Stimulated activated CD8-positive, alpha-beta memory T cell treated with anti-CD3 and anti-CD28 coated beads, Interleukin-7, amount 100 ng/mL, for 24 hours (primary cell): ENCODE measurements around the gene SUCLG1.
A peak's percentile ranks its signal among the peaks of the same experiment; 100 is the strongest.
"Not testable (repeated sequence)": the region's sequence is repeated elsewhere in the genome, so short reads cannot be mapped to it uniquely, and the experiment has no call there.

Experiments used
- DNase-seq: peaks from one replicate; pipeline ENCODE4 v3.0.0-alpha.2; 2020; ENCODE audit warnings: low read depth

Gene SUCLG1

GRCh38 chr2:84459018-84459943 is at the start of gene SUCLG1:
SUCLG1 (minus strand) TSS chr2:84459280; CDS start chr2:84459269, 11 bp downstream.
- DNase-seq, result peak; percentile 71

GRCh38 chr2:84498150-84498799 is 39.2 kb upstream of the SUCLG1 start:
- DNase-seq, result no peak

GRCh38 chr2:84497285-84497684 is 38.2 kb upstream of the SUCLG1 start:
- no peak for DNase-seq

GRCh38 chr2:84496386-84496785 is 37.3 kb upstream of the SUCLG1 start:
- no peak for DNase-seq

DNA sequence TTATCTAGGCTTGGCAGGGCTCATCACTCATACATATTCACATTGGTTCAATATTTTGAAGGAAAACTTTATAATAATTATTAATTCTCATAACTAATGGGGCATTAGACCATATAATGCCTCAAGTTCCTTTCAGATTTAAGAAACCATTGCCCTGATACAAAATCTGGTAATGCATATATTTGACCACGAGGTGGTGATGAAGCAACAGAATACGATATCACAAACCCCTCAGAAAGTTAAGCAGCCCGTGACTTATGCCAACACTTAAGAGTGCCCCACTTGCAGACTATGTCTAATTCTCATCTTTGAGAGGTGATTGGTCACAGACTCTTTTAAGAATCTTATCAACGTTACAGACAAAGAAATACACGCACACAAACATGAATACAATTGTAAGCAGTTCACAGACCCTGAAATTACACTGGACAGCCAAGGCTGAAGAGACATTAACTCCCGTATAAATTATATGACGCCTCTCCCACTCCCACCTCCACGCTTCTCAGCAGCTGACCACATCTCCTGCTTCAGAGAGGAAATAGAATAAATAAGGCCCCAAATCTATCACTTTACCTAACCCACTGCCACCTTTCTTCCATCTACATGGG is 36.6 kb upstream of the SUCLG1 start:
- DNase-seq, result no peak

- no peak for DNase-seq
Observed at GRCh38 chr2:84494070-84494469, 35.0 kb upstream of the SUCLG1 start.

DNA sequence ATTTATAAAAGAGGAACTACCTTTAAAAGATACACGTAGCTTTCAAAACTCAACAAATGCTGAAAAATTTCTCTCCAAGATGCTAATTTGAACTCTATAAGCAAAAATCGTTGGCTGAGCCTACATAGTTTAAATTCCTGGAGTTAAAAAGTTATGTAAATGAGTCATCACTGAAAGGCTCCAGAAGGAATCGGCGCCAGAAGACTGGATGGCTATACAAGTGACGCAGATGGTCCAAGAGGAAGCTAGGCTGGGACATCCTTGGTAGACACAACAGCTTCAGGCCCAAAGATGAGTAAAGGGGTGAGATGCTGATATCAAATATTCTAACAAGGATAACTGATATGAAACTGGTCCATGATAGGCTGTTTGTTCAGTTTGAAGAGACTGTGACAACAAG is 34.4 kb upstream of the SUCLG1 start:
- no peak for DNase-seq

DNA sequence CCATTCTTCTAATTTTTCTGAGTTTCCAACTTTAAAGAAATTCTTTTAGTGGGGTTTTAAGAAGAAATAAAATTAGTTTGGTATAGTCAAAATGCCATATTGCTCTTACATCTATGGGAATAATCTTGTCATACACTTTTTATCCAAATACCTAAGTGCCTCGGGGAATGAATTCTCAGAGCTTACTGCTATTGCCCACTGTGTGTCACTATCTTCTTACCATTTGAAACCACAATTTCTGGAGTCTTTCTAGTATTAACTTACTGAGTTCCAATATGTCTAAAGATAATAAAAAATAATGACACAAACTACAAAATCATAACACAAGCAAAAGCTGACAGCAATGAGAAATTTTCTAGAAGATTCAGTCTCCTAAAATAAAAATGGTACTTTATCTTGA is 33.5 kb upstream of the SUCLG1 start:
- no peak for DNase-seq

DNA sequence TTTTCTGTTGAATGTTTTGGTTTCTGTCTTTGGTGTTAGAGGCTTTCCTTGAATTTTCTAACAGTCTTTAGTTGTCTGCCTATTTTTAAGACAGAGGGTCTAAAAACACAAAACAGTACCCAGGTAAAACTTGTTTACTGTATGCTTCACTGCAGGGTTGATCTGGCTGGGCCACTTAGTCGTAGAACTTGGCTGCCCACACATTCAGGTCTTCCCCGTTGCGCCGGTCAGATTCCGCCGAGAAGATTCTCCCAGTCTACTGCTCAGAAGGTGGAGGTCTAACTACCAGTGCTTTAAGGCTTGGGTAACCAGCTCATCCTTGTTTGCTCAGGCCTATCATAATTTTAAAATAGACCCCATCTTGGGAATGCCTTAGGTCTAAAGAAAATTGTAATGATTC is 32.7 kb upstream of the SUCLG1 start:
- no peak for DNase-seq

GRCh38 chr2:84491256-84491655 is 32.2 kb upstream of the SUCLG1 start:
- no peak for DNase-seq

- no peak for DNase-seq
Observed at GRCh38 chr2:84487298-84487996, 28.4 kb upstream of the SUCLG1 start.

- DNase-seq, result no peak
Observed at GRCh38 chr2:84486441-84487115, 27.5 kb upstream of the SUCLG1 start.

DNA sequence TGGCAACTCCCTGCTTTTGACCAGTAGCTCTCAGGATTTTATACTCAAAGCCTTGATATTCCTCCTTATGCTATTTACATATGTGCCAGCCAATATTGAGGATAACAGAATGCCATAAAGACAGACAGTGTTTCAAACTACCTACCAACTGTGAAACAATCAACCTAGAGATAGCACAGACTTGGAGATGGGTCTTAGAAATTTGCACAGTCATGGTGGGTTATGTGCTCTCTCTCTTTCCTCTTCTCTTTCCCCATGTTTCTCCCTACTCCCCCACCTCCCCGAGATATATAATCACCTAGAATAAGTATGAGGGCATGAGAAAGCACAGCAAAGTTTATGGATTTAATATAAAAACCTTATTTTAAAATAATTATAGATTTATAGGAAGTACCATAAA is 24.2 kb upstream of the SUCLG1 start:
- no peak for DNase-seq

DNA sequence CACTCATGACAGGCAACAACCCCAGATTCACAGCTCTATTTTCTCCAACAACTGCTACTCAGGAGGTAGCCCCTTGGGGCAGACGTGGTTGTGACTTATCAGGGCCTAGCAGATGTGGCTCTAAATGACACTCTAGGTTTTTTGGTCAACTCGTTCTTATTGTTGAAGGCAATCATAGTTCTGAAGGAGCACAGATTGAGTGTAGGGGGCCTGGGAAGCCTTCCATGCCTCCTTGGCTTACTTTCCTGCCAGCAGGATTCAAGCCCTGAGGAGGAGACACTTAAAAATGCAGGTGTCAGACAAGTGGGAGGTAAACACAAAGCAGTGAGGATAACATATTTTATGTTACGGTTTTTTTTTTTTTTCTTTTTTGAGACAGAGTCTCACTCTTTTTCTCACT is 23.5 kb upstream of the SUCLG1 start:
- DNase-seq, result no peak

DNA sequence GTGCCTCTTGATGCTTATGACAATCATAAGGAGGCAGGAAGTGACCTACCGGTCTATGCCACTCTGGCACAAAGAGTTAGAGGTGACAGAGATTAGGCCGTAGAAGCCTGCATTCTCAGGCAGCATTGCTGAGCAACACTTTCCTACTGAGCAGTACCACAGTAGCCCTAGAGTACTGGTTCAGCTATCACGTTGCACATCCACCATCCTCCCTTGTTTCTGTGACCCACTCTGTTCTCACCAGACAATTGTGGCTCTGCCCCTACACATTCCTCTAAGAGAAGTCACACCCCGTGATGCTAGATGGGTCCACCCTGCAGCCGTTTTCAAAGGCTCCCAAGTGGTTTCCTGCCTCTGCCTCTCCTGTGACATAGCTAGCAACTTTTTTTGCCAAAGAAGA is 22.6 kb upstream of the SUCLG1 start:
- no peak for DNase-seq

DNA sequence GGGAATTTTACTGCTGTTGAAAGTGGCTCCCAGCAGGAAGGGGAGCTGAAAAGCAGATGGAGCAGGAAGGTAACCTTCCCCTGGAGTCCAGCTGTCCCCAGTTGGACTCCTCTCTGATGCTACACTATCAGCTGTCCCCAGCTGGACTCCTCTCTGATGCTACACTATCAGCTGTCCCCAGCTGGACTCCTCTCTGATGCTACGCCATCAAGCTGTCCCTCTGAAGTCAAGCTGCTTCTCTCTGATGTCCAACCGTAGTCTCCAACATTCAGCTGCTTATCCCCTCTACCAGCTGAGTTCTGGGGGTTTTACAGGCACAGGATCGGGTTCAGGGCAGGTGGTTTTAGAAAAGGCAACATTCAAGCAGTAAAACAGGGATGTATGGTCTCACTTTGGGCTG is 19.8 kb upstream of the SUCLG1 start:
- no peak for DNase-seq

GRCh38 chr2:84477886-84478285 is 18.8 kb upstream of the SUCLG1 start:
- DNase-seq, result no peak

DNA sequence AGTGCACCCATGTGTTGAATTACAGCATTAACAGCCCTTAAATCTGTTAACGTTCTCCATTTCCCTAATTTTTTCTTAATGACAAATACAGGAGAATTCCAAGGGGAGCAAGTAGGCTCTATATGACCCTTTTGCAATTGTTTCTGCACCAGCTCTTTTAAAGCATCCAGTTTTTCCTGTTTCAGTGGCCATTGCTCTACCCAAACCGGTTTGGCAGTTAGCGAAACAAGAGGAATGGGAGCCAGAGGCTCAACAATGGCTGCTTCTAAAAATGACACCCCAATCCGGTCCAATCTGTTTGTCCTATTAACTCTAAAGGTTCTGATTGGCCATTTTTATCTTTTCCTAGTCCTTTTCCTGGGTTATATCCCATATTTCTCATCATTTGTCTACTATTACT is 15.1 kb upstream of the SUCLG1 start:
- DNase-seq, result no peak

DNA sequence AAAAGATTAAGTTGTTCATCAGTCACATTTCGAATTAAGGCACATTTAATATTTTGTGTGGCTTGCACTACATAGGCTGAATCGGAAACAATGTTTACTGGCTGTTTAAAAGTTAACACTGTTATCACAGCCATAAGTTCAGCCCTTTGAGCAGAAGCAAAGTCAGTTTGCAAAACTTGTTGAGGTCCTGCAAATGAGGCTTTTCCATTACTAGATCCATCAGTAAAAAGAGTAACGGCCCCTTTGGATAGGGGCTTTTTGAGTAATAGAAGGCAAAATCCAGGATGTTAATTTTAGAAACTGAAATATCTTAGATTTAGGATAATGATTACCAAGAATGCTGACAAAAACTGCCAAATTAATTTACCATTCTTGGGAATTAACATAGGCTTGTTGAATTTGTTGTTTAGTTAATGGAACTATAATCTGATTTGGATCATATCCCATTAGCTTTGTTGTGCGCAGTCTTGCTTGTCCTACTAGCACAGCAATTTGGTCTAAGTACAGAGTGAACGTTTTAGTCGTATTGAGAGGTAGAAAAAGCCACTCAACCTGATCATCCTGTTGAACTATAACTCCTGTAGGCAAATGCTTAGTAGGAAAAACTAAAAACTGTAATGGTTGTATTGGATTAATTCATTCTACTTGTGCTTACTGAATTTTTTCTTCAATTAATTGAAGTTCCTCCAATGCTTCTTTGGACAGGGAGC is 13.9 kb upstream of the SUCLG1 start:
- no peak for DNase-seq

DNA sequence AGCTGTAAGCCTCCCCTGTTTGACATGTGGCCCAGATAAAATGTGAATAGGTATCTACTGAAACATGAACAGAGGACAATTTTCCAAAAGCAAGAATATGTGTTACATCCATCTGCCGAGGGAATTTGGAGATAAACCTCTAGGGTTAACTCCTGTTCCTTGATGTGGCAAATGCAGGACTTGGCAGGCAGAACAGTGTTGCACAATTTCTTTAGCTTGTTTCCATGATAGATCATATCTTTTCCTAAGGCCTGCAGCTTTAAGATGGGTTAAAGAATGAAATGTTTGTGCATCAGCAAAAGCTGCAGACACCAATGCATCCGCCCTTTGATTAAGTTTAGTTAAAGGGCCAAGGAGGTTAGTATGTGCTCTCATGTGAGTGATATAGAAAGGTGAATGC is 13.3 kb upstream of the SUCLG1 start:
- DNase-seq, result not testable (repeated sequence)

GRCh38 chr2:84467389-84467788 is 8.3 kb upstream of the SUCLG1 start:
- DNase-seq, result no peak
